KOPT-K1 (cell line): ENCODE measurements around the gene HMCES.
"Not testable (repeated sequence)": the region's sequence is repeated elsewhere in the genome, so short reads cannot be mapped to it uniquely, and the experiment has no call there.

Experiments
- H3K27ac ChIP-seq: fragments of 200-600 bp; sonication (generic); 2 replicates; pipeline ENCODE4 v1.5.1; 2016; ENCODE audit warnings: antibody characterized with exemption, mild to moderate bottlenecking, low read depth, low read length; ENCODE audit not compliant: poor library complexity, severe bottlenecking
- H3K36me3 ChIP-seq: fragments of 200-600 bp; sonication (generic); 2 replicates; pipeline ENCODE4 v1.5.1; 2017; ENCODE audit warnings: antibody characterized with exemption, mild to moderate bottlenecking, low read length, moderate library complexity; ENCODE audit not compliant: insufficient read depth
- H3K9me3 ChIP-seq: fragments of 200-600 bp; sonication (generic); 2 replicates; pipeline ENCODE4 v1.5.1; 2017; ENCODE audit warnings: antibody characterized with exemption, low read length, mild to moderate bottlenecking; ENCODE audit not compliant: insufficient read depth, poor library complexity, severe bottlenecking

The HMCES gene

DNA sequence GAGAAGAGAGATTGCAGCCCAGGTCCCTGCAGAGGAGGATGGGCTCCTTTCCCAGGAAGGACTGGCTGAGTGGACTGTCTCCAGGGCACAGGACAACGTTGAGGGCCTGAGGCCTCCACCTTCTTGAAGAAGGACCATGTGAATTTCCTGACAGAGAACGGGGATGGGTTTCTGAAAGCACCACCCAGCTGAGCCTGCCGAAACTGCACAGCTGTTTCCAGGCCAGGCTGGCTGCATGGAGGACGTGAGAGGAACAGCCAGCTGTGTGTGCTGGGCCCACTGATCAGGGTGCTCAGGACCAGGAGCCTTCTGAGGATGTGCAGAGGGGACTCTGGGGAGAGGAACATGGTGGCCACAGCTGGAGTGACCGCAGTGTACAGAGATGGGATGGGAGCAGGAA lies 39.2 kb downstream of the HMCES start:
- H3K9me3 ChIP-seq: no peaks in the 10 kb centered on the region
- H3K27ac ChIP-seq: no peak overlapping the region
- peaks cover 7% of the 10 kb centered on the region; the same call in 1 of the 2 replicates for H3K36me3 ChIP-seq

DNA sequence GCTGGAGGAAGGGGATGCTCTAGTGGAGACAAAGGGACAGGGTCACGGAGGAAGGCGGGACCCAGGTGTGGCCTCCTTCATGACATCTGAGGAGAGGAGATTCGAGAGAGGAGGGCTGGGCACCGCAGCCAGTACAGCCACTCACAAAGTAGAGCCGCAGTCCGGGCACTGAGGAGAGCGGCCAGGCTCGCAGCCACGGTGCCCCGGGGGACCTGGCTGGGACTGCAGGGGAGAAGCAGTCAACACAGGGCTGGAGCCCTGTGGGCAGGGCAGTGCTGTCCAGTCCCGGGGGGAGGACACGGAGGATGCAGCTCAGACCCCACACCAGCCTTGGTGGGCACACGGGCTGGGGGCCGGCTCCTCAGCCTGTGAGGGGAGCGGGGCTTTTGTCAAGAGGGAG lies 40.3 kb downstream of the HMCES start:
- H3K36me3 ChIP-seq: peaks cover under 1% of the 10 kb centered on the region; the same call in 1 of the 2 replicates
- no peaks in the 10 kb centered on the region for H3K9me3 ChIP-seq
- no peak overlapping the region for H3K27ac ChIP-seq

GRCh38 chr3:129320261-129320660 lies 41.6 kb downstream of the HMCES start:
- H3K36me3 ChIP-seq: no peaks in the 10 kb centered on the region
- H3K27ac ChIP-seq: no peak overlapping the region
- H3K9me3 ChIP-seq: no peaks in the 10 kb centered on the region

GRCh38 chr3:129320825-129321487 lies 42.3 kb downstream of the HMCES start:
- Histone ChIP-seq H3K36me3 (no peaks in the 10 kb centered on the region), H3K9me3 (no peaks in the 10 kb centered on the region), H3K27ac (no peak overlapping the region)

- Histone ChIP-seq H3K9me3 (no peaks in the 10 kb centered on the region), H3K27ac (no peak overlapping the region), H3K36me3 (no peaks in the 10 kb centered on the region)
Measured at GRCh38 chr3:129321887-129322286, 43.2 kb downstream of the HMCES start.

DNA sequence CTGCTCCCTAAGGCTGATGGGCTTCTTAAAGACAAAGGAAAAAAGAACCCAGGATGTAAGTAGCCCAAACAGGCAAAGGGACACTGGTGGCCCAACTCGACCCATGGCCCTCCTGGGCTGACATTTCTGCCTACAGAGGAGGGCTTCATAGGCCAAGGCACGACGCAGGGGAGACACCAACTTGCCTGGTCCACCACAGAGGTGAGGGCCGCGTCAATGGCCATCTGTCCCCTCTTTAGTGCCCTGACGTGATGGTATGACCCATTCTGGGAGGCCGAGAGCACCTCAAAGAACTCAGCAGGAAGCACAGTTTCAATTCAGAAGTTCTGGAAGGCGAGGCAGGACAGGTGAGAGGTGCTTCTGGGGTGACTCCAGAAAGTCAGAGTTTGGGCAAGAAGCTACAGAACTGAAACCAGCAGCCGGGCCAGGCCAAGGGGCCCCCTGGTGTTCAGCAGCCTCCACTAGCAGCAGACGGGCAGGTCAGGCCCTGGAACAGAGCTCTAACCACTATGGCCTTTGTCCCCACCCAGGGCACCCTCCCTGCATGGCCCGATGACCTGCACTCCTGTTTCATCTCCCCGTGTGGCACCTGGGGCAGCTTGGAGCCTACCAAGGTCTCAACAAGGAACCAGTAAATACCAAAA lies 45.1 kb downstream of the HMCES start:
- no peak overlapping the region for H3K27ac ChIP-seq
- H3K9me3 ChIP-seq: no peaks in the 10 kb centered on the region

DNA sequence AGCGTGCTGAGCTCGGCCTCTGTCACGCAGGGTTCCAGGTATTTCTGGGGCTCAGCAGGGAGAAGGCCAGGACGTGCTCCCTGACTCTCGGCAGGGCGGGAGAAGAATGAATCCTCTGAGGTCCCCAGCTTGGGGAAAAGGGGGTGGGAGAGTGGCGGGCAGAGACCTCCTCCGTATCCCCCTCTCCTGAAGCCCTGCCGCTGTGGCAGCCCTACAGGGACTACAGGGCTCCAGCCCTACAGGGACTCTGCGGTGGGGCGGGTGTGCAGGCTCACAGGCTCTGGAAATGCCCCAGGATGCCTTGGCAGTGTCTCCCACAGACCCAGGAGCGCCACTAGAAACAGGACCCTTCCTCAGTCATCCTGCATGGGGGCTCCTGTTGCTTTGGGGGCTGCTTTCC lies 46.2 kb downstream of the HMCES start:
- no peak overlapping the region for H3K27ac ChIP-seq
- H3K36me3 ChIP-seq: no peaks in the 10 kb centered on the region
- H3K9me3 ChIP-seq: no peaks in the 10 kb centered on the region

More for the DNA sequence above, 45.1 kb downstream of the HMCES start:
- no peaks in the 10 kb centered on the region for H3K36me3 ChIP-seq

DNA sequence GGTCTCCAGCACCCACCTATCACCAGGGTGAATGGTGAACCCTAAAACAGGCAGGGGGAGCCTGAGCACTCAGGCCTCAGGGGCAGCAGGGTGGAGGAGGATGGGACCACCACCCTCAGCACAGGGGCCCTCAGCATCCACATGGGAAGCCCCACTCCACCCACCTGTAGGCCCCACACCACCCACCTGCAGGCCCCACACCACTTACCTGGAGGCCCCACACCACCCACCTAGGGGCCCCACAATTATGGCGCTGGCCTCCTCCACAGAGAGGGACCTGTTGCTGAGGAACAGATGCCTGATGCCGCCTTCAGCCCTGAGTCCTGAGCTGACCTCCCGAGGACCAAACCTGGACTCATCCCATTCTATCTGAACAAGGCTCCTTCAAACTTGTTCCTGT lies 46.7 kb downstream of the HMCES start:
- Histone ChIP-seq H3K27ac (no peak overlapping the region), H3K36me3 (no peaks in the 10 kb centered on the region), H3K9me3 (no peaks in the 10 kb centered on the region)

DNA sequence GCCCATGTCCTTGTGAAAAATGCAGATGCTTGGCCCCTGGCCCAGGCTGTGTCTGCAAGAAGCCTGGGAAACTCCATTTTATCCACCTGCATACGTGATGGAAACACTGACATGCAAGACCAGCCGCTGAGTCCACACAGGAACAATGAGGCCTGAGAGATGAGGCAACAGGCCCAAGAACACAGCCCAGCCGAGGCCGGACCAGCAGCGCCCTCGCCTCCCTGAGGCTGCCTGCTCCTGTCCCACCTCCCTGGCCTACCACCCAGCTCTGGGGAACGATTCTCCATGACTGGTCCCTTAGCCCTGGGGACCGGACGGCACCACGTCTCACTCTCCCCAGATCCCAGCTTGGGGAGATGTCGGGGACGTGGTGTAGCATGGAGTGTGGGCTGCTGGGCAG lies 47.5 kb downstream of the HMCES start:
- no peaks in the 10 kb centered on the region for H3K36me3 ChIP-seq
- no peaks in the 10 kb centered on the region for H3K9me3 ChIP-seq
- no peak overlapping the region for H3K27ac ChIP-seq

- Histone ChIP-seq H3K27ac (no peak overlapping the region), H3K9me3 (no peaks in the 10 kb centered on the region), H3K36me3 (no peaks in the 10 kb centered on the region)
Measured at GRCh38 chr3:129326595-129326994, 47.9 kb downstream of the HMCES start.

DNA sequence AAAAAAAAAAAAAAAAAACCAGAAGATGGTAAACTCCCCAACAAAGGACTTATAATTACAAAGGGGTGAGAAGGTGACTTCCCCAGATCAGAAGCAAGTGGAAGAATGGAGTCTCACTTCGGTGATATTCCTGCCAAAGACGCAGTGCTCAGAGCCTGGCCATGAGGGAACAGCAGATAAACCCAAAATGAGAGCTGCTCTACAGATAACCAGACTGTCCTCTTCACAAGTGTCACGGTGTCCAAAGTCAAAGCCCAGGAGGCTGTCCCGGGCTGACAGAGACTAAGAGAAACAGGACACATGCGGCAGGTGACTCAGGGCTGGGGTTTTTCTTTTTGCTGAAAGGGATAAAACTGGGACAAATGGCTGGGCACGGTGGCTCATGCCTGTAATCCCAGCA lies 48.8 kb downstream of the HMCES start:
- H3K27ac ChIP-seq: no peak overlapping the region
- no peaks in the 10 kb centered on the region for H3K36me3 ChIP-seq
- H3K9me3 ChIP-seq: no peaks in the 10 kb centered on the region

GRCh38 chr3:129329858-129330257 lies 51.2 kb downstream of the HMCES start:
- Histone ChIP-seq H3K27ac (no peak overlapping the region), H3K36me3 (no peaks in the 10 kb centered on the region), H3K9me3 (no peaks in the 10 kb centered on the region)

GRCh38 chr3:129330409-129330808 lies 51.7 kb downstream of the HMCES start:
- no peak overlapping the region for H3K27ac ChIP-seq
- H3K36me3 ChIP-seq: no peaks in the 10 kb centered on the region
- H3K9me3 ChIP-seq: no peaks in the 10 kb centered on the region

DNA sequence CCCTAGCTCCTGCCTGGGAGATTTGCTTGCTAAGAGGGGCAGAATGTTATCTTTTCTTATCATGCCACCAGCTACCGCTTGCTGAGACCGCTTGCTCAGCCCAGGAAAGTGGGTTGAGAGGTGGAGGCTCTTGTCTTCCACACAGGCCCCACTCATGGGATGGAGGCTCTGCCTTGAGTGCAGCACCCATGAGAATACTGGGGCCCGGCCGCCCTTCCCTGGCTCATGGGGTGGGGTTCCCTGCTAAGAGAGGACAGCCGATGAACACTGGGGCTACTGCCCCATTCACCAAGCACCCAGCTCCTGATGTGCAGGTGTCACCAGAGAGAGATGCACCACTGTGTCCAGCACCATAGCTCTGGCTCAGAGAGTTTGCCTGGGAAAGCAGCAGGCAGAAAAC lies 55.2 kb downstream of the HMCES start:
- Histone ChIP-seq H3K36me3 (no peaks in the 10 kb centered on the region), H3K27ac (no peak overlapping the region), H3K9me3 (no peaks in the 10 kb centered on the region)

DNA sequence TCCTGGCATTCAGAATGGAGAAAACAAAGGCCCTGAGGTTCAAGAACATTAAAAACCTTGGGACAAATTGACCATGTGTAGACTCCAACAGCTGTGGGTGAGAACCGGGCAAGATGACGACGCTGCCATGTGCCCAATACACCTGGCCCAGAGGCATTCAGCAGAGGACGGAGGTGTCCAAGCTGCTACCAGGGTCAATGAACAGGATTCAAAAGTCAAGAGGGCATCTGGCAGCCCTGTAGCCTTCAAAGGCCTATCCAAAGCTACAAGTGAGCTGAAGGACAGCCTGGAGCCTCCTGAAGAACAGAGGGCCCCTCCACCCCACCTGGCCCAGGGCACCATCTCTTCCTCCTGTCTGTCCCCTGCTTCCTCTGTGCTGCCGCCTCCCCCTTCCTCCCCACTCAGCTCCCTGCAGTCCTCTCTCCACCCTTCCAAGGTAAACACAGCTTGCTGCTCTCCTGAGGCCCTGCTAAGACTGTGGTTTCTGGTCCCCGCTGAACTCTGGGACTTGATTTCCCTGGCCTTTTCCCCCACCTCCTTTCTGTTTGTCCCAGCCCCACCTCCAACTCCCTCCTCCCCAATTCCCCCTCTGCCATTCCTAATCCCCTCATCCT lies 57.5 kb downstream of the HMCES start:
- no peak overlapping the region for H3K27ac ChIP-seq
- H3K9me3 ChIP-seq: no peaks in the 10 kb centered on the region
- no peaks in the 10 kb centered on the region for H3K36me3 ChIP-seq

DNA sequence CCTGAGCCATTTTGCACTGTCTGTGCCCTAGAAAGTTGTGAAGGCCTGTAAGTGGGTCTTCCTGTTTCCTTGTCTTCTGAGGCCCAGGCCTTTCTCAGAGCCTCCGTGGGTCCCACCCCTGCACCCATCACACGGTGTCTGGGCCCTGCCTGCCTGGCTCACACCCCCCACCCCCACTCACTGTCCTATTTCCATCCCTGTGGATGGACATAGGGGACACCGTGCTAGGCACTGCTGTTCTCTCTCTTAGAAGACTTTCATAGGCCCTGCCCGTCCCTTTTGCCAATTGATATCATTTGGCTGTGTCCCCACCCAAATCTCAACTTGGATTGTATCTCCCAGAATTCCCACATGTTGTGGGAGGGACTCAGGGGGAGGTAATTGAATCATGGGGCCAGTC lies 59.0 kb downstream of the HMCES start:
- H3K9me3 ChIP-seq, H3K36me3 ChIP-seq: not testable (repeated sequence)

More for the DNA sequence above, 59.0 kb downstream of the HMCES start:
- not testable (repeated sequence) for H3K27ac ChIP-seq
